HG03175 (cell line): ENCODE results near the gene LRRC32.
"Not testable (repeated sequence)": the region's sequence is repeated elsewhere in the genome, so short reads cannot be mapped to it uniquely, and the experiment has no call there.

Experiments
- ATAC-seq: cut with Tn5 transposase; IDR thresholded peaks from one replicate; pipeline ENCODE4 v1.9.1; 2021; ENCODE audit warnings: mild to moderate bottlenecking, moderate library complexity; ENCODE audit not compliant: unreplicated experiment

Gene LRRC32

DNA sequence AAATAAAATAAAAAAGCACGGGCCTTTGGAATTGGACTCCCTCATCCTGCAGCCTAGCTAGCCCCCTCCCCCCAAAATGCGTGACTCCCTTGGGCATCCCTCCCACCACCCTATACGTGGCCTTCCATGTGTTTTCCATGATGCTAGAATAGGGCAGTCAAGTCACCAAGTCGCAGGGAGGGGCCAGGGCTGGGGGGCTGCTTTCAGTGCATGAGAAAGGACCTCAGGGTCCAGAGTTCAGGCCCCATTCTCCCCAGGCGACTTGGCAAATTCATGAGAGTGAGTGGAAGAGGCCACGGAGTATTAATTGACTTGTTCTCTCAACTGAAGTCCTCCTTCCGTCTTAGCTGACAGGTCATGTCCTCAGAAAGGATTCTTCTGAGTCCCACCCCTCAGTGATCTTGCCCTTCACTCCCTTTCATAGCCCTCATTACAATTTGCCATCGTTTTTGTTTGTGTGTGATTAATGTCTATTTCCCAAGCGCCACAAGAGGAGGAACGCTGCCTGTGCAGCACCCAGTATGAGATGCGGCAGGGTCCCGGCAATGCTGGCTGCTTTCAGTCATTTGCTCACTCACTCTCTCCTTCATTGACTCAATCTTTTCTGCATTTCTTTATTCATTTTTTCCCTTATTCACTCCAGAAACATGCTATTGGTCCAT is 17.4 kb downstream of the LRRC32 start:
- ATAC-seq = no peak

GRCh38 chr11:76649851-76650372 is 20.6 kb downstream of the LRRC32 start:
- no peak for ATAC-seq

GRCh38 chr11:76649011-76649410 is 21.5 kb downstream of the LRRC32 start:
- no peak for ATAC-seq

DNA sequence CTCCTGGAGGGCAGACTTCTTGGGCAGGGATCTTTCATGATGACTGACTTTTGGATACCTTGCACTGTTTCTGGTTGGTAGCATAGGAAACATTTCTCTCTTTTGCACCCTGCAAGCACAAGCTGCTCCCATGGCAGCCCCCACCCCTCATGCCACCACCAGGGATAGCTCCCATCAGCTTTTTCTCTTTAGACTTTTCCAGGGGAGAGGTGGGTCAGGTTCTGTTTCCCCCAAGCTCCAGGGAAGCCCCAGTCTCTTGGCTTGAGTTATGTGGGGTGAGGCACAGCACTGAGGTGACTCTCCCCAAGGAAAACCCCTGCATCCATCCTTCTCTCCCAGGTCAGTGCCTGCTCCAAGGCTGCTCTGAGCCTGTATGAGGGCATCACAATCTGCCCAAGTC is 22.5 kb downstream of the LRRC32 start:
- no peak for ATAC-seq

GRCh38 chr11:76646882-76647534 is 23.5 kb downstream of the LRRC32 start:
- ATAC-seq = no peak

GRCh38 chr11:76644591-76644990 is 26.0 kb downstream of the LRRC32 start:
- no peak for ATAC-seq

GRCh38 chr11:76643711-76644110 is 26.8 kb downstream of the LRRC32 start:
- ATAC-seq = not testable (repeated sequence)

DNA sequence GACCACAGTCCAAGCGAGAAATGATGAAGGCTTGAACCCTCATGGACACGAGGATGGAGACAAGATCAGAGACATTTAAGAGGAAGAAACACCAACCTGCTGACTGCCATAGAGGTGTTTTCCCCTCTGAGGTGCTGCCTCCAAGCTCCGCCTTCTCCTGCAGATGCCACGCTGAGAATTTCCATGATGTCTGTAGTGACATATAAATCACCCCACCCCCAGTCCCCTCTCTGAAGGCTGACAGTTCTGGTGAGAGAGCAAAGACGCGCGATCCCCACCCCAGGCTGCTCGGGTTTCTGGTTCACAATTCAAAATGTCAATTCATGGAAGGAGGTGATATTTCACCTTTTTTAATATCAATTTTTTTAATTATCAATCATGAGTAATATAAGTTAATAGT is 28.2 kb downstream of the LRRC32 start:
- ATAC-seq = no peak

GRCh38 chr11:76641905-76642304 is 28.6 kb downstream of the LRRC32 start:
- no peak for ATAC-seq

GRCh38 chr11:76640501-76640900 is 30.0 kb downstream of the LRRC32 start:
- no peak for ATAC-seq

DNA sequence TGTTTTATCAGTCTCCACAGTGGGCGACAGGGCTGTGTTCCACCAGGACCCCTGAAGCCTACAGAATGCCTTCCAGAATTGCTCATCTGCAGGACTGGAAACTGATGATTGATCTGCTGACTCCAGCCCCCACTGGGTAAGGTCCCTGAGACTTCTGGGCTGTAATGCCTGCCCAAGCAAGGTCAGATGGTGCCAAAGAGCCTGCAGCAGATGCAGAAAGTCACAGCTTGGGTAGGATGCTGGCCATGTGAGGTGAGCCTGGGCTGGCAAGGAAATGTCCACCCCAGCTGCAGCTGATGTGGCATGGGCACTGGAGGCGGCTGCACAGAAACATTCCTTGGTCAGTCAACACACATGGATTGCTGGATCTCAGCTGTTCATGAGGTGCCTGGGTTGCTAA is 30.9 kb downstream of the LRRC32 start:
- ATAC-seq = no peak

DNA sequence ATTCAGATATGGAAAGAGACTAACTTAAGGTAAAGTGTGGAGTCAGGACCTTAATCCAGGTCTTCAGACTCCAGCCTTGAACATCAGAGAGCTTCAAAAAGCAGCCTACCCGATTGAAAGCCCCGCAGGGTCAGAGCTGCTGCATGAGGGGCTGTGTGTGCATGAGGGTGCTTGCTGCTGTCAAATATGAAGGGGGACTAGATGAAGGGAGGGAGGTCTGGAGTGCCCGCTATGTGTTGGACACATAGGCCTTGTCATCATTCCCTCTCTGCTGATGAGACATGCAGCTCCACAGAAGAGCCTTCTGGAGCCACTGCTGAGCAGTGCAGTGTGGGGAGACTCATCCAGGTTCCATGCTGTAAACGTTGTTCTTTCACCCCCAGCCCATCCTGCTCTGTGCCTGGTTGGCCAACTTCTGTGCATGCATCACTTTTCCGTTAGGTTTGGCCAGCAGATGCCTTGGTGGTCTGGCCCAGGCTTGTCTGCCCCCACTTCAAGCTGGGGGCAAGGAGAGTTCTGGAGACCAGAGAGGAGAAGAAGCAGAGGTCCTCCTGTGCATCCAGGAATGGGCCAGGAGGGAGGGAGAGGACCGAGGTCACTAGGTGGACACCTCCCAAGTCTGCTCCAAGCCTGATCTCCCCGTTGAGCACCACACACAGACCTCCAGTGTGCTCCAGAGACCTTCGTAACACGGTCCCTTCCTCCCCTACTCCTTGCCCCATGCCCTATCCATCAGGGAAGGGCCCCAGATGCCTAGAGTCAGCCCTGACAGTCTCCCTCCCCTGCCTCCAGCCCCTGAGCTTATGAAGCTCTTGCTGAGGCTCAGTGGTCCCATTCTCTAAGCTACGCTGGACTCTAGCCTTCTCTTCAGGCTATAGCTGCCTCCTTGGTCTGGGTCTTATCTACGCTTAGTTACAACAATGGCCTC is 32.0 kb downstream of the LRRC32 start:
- ATAC-seq = no peak

DNA sequence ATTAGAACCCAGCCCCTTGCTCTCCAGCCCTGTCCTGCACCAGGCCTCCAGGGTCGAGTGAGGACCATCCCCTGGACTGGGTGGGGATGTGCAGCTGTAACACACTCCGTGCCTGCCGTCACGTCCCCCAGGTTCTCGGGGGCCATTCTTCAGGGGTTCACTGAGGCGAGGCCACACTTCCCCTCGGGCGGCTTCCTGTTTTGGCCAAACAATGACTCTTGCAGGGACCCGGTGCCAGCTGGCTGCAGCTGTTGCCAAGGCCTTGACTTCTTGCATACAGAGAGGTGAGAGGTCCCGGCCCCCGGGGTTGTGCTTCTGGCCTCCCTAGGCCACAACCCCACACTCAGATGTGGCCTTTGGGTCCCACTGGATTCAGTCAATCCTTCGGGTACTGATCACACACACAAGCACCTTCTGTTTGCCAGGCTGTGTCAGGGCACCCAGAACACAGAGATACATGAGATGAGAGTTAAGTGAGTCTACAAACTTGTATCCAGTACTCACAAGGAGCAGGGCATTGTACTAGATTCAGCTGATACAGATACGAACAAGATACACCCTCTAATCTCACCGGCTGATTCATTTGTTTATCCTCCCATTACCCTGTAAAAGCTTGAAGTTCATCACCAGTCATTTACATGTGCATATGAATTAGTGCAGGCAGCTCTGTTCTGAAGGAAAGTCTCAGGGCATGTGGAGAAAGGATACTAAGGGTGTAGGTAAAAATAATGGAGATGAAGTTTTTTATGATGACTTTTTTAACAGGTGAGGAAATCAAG is 32.9 kb downstream of the LRRC32 start:
- ATAC-seq = peak; percentile 83

DNA sequence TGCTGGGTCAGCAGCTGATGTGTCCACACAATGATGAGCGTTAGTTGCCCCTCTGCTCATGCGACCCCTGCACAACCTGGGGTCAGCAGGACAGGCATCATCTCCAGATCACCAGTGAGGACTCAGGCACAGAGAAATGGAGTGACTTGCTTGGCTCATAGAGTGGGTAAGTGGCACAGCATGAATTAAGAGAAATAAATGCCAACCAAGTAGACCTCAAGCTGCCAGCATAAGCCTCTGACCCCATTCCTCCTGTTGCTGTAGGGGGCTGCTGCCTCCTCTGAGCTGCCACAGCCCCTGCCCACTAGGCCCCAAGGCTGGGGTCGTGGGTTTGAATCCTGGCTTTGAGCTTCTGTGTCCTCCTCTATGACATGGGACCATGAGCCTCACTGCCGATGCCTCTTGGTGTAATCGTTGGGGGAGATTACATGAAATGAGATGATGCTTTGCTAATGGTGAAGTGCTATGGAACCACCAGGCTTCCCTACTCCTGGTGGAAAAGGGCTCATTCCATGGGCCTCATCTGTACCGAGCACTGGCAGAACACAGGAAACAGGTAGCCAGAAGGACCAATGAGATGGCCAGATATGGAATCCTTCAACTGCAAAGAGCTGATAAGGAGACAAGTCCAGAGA is 33.6 kb downstream of the LRRC32 start:
- ATAC-seq = no peak

GRCh38 chr11:76635991-76636738 is 34.4 kb downstream of the LRRC32 start:
- no peak for ATAC-seq

- ATAC-seq = no peak
These were observed 35.7 kb downstream of the LRRC32 start for GRCh38 chr11:76634886-76635285.

- ATAC-seq = no peak
These were observed 38.1 kb downstream of the LRRC32 start for GRCh38 chr11:76632492-76632891.

- ATAC-seq = no peak
These were observed 38.8 kb downstream of the LRRC32 start for GRCh38 chr11:76631566-76632308.
